SW 1271 (cell line): ENCODE results near the gene PKNOX2.

Experiments
- DNase-seq, 2 experiments: peaks; one replicate each; lab custom pipeline; 2025; lab: John Stamatoyannopoulos, UW

Gene PKNOX2

GRCh38 chr11:125262194-125262829 is 97.8 kb downstream of the PKNOX2 start:
- no peak for DNase-seq

GRCh38 chr11:125262830-125263218 is 98.3 kb downstream of the PKNOX2 start:
- DNase-seq = no peak

DNA sequence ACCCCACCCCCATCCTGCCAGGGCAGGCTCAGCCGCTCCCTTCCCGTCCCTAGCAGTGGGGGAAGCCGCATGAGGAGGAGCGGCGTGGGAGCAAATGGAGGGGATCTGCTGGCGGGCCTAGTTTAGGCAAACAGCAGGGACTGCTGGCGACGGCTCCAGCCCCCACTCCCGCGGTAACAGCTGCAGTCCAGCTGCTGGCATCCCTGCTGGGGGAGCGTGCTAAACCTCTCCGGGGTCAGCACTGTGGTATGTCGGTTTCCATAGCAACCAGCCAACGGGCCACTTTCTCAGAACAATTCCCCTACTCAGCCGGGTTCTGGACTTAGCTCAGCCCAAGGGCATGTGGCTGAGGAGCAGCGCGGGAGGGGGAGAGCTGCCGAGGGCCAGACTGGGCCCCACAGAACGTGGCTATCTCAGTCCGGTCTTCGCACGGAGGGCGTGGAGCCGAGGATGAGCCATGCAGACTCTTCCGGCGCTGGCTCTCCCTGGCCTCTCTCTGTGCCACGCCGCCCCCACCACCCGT is 98.8 kb downstream of the PKNOX2 start:
- no peak for DNase-seq

DNA sequence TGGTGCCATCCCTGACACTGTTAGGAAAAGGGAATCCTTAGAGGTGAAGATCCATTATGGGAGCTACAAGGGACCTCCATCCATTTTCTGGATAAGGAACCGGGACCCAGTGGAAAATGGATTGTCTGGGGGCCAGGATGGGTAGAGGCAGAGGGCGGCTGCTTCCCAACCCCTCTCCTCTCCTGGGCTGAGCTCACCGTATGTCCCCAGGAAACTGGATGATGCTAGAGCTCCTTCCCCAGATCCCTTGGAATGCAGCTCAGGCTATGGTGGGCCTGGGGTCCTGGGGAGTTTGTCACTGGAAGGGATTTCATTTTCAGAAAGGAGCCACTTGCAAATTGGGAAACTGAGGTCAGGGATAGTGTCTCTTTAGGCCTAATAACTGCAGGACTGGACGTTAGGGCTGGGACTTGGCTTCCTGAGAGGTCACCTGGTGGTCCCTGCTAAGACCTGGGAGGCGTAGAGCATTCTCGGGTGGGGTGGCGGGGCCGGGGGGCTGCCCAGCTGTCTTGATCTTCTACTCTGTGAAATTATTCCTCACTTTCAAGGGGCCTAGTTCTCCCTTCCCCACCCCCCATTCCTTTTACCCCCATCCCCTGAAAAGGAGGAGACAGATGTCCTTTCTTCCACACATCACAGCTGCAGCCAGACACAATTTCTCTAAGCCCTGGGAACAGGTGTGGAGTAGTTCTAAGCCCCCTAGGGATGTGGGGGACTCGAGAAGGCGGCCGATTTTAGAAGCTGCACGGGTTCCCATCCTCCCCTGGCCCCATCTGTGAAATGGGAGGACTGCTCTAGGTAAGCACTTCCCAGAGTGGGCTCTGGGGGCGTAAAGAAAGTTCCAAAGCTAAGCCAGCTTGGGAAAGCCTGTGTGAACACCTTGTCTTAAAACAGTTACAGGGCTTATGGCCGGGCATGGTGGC is 99.8 kb downstream of the PKNOX2 start:
- DNase-seq = no peak

- DNase-seq = no peak
Measured at GRCh38 chr11:125267548-125267947, 103.0 kb downstream of the PKNOX2 start.

DNA sequence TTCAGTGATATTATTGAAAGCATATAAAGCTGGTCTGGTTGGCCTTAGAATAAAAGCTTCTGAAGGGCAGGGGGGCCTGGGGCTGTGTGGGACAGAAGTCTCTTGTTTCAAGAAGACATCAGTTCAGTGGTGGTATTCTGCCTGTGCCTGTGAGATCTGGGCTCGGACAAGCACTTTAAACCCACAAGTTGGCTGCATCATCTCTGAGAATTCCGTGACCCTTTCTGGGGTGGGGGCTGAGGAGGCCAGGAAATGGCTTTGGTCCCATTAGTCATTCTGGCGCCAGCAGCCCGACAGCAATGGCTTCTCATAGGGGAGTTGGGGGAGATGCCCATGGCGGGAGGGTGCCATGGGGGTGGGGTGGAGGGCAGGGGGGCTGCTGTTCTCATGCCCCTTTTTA is 104.1 kb downstream of the PKNOX2 start:
- no peak for DNase-seq

GRCh38 chr11:125270106-125270505 is 105.6 kb downstream of the PKNOX2 start:
- no peak for DNase-seq

- no peak for DNase-seq
Measured at GRCh38 chr11:125270711-125271110, 106.2 kb downstream of the PKNOX2 start.

DNA sequence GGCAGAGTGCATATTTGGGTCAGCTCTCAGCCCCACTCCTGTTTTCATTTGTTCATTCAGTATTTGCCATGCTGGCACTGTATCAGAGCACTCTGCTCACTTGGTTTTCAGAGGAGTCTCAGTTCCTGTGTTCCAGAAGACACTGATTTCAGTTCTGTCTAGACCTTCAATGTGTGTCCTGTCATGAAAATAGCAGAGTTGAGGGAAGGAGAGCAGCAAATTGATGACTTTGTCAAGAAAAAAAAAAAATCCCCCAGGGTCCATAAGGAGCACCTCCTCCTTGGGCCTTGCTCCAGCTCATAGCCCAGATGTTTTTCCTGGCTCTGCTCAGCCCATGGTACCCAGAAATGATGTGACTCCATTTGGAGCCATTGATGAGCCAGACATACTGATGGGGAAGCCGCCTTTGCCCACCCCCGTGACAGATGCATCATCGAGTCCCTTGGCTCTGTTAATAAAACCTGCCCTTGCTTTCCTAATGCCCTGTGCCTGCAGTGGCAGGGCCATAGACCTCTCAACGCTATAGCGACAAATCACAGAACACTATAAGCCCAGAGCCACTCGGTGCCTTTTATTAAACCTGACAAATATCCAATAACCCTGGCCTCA is 107.0 kb downstream of the PKNOX2 start:
- no peak for DNase-seq

DNA sequence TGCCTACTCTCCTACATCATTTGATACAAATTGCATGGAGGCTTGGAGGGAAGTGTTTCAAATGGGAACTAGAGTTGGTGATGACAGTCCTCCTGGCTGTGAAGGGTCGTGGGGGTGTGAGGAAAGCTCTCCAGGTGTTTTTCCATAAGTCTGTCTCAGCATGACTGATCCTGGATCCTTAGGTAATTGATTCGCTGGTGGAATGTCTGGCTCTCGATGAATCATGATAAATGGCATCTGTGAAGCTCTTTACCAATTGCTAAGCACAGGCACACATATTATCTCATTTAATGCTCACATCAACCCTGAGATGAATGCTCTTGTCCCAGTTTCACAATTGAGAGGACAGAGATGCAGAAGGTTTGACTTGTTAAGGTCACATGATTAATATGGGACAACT is 107.5 kb downstream of the PKNOX2 start:
- DNase-seq = no peak

- DNase-seq = no peak
Measured at GRCh38 chr11:125272821-125273220, 108.3 kb downstream of the PKNOX2 start.

DNA sequence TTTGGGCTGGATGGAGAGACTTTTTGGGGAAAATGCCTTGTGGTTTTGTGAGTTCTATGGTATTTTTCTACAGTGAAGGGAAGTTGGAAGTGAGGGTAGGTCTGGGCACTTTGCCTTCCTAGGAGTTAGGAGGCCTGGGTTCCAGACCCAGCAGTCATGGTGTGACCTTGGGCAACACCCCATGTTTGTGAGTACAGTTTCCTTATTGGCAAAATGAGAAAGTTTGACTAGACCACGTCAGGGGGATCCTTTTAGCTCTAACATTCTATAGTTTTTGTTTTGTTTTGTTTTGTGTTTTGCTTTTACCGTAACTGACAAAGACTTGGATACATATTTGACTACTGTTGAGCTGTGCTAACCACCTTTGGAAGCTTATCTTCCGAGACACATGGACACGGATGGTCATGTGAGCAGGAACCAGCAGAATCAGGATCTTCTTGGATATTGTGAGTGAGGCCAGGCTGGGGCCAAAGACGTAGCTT is 109.0 kb downstream of the PKNOX2 start:
- DNase-seq = no peak

GRCh38 chr11:125274309-125274708 is 109.8 kb downstream of the PKNOX2 start:
- DNase-seq = no peak

DNA sequence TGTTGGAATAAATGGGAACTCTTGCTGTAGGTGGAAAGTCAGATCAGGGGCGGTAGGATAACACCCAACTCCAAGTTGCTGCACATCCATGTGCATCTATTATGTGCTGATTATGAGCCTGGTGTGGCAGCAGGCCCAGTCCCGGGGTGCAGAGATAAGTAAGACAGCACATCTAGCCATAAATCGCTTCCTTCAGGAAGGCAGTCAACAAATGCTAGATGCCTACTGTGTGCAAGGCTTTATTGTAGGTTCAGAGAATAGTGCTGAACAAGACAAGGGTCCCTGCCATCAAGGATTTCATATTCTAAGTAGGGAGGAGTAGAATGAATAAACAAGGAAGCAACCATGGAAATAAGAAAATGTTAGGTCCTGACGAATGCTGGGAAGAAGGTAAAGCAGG is 110.2 kb downstream of the PKNOX2 start:
- no peak for DNase-seq

- DNase-seq = no peak
Measured at GRCh38 chr11:125275905-125276618, 111.5 kb downstream of the PKNOX2 start.

DNA sequence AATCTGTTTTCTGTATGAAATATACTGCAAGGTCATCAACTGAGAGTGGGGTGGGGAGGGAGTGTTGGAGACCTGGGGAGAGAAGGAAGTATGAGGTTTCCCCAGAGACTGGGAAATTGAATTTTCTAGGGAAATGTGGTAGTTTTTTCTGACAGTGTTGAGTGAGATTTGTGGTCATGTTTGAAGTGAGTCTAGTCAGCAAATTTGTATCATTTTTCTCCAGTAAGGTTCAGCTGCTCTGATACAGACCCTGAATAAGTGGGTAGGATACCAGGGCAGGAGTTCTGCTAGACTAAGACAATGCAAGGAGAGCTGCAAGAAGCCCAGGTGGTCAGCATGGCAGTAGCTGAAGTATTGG is 112.0 kb downstream of the PKNOX2 start:
- no peak for DNase-seq

- no peak for DNase-seq
Measured at GRCh38 chr11:125279676-125280418, 115.3 kb downstream of the PKNOX2 start.

DNA sequence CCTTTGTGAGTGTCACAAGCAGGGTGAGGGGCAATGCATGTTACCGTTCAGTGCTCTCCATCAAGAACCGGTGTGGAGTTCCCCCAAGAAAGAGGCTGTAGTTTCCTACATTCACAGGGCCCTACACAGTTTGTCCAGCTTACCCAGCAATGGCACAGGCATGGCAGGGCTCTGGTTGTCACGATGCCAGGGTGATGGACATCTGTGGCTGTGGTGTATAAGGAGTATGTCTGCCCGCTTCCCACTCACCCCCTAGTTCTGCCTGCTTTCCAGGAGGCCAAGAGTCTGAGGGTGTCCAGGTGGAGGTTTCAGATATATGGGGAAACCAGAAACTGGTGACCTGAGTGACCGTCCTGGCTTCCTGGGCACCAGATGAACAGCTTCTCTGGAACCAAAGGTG is 116.1 kb downstream of the PKNOX2 start:
- DNase-seq = no peak

DNA sequence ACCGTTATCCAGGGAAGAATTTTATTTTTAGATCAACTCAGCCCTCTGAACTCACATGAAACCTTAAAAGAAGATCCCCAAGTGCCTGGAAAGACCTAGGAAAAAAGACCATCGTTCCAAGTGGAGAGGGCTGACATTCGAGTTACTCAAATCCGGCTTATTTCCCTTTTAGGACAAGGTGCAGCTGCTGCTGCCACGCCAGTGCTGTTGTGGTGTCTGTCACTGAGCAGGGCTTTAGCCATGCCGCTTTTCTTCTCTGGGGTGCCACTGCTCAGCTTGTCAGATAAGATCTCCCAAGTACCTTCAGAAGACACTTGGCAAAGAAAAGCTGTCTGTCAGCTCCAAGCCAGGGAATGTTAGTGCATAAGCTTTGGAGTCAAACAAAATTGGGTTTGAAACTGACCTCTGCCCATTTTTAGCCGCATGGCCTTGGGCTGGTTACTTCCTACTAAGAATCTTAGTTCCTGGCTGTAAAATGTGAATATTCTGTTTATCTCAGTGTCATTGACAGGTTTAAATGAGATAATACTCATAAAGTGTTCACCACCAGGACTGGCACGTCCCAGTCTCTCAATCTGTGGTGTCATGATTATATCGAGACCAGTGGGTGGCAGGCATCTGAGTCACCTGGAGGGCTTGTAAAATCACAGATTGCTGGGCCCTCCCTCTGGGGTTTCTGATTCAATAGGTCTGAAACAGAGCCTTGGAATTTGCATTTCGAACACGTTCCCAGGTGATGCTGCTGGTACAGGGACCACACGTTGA is 117.5 kb downstream of the PKNOX2 start:
- DNase-seq = no peak

DNA sequence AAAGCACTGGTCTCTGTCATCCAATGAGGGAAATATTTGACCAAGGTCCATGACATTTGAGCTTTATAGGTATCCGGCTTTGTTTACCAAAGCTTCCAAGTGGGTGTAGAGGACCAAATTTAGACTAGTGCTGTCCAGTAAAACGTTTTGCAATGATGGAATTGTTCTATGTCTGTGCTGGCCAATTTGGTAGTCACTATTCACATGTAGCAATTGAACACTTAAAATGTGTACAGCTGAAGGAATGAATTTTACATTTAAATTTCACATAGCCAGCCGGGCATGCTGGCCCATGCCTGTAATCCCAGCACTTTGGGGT is 118.0 kb downstream of the PKNOX2 start:
- no peak for DNase-seq
